ENCODE results near the gene KIT.
"Not testable (repeated sequence)": the region's sequence is repeated elsewhere in the genome, so short reads cannot be mapped to it uniquely, and the experiment has no call there.

The KIT gene

GRCh38 chr4:54635318-54635717 lies 22.4 kb upstream of the KIT start:
- TF ChIP-seq, protein P1, sequence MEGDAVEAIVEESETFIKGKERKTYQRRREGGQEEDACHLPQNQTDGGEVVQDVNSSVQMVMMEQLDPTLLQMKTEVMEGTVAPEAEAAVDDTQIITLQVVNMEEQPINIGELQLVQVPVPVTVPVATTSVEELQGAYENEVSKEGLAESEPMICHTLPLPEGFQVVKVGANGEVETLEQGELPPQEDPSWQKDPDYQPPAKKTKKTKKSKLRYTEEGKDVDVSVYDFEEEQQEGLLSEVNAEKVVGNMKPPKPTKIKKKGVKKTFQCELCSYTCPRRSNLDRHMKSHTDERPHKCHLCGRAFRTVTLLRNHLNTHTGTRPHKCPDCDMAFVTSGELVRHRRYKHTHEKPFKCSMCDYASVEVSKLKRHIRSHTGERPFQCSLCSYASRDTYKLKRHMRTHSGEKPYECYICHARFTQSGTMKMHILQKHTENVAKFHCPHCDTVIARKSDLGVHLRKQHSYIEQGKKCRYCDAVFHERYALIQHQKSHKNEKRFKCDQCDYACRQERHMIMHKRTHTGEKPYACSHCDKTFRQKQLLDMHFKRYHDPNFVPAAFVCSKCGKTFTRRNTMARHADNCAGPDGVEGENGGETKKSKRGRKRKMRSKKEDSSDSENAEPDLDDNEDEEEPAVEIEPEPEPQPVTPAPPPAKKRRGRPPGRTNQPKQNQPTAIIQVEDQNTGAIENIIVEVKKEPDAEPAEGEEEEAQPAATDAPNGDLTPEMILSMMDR (IDR thresholded peaks at IDR 0.05) = no peak
- no peak for TF ChIP-seq ZFX (IDR thresholded peaks at IDR 0.05; ENCODE audit: borderline replicate concordance)

GRCh38 chr4:54637325-54637724 lies 20.4 kb upstream of the KIT start:
- TF ChIP-seq, protein P1 (IDR thresholded peaks at IDR 0.05) = no peak
- TF ChIP-seq ZFX (IDR thresholded peaks at IDR 0.05; ENCODE audit: borderline replicate concordance) = no peak
- H3K27ac ChIP-seq = no peak overlapping the region

More at GRCh38 chr4:54635318-54635717, 22.4 kb upstream of the KIT start:
- no peak overlapping the region for H3K27ac ChIP-seq

GRCh38 chr4:54641101-54641500 lies 16.7 kb upstream of the KIT start:
- H3K27ac ChIP-seq = not testable (repeated sequence)

DNA sequence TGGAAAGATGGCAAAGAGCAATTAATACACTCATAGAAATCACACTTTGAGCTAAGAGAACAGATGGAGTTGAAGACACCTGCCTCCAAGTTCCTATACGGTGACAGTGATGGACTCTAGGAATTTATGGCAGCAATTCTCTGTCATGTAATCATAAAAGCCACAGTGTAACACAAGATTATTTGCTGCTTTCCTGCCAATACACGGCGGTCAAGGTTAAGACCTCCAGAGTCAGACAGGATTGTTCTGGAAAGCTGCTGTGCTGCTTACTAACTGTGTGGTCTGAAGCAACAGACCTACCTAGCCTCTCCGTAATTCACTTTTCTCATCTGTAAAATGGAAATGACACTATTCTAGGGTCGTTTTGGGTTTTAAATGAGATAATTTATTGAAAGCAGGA lies 14.6 kb upstream of the KIT start:
- H3K27ac ChIP-seq = no peak overlapping the region
- TF ChIP-seq, protein P1 (IDR thresholded peaks at IDR 0.05) = no peak
- no peak for TF ChIP-seq ZFX (IDR thresholded peaks at IDR 0.05; ENCODE audit: borderline replicate concordance)

DNA sequence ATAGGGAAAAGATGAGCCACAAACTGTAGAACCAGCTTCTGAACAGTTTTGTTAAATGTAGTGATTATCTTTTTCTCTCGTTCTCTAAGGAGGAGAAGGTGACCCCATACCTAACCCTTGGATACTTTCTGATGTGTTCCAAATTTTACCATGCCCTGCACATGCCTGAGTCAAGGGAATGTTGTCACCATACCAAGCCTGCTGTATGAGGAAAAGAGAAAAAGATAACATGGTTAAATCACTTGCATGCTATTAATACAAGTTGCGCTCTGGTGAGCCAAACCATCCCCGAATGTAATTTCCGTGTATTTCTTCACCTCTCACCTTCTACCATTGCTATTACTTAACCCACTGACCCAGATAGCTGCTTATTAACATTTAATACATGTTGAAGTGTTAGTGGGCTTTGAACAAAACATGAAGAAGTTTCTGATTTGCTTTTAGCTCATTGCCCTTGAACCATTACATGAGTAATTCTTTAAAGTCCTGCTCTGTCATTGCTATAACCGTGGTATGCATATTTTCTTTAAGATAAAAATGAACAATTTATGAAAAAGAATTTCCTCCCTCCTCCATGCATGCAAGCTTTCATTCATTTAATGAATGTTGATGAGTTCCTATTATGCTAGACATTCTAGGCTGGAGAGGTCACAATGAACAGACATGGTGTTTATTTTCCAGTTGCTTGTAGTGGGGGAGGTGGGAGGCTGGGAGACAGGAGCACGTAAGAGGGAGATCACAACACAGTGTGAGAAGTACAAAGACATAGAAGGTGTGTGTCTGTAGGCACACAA lies 13.6 kb upstream of the KIT start:
- no peak for TF ChIP-seq ZFX (IDR thresholded peaks at IDR 0.05; ENCODE audit: borderline replicate concordance)
- TF ChIP-seq, protein P1 (IDR thresholded peaks at IDR 0.05) = no peak
- no peak overlapping the region for H3K27ac ChIP-seq

GRCh38 chr4:54645830-54646229 lies 11.9 kb upstream of the KIT start:
- H3K27ac ChIP-seq = no peak overlapping the region
- TF ChIP-seq, protein P1 (IDR thresholded peaks at IDR 0.05) = no peak
- no peak for TF ChIP-seq ZFX (IDR thresholded peaks at IDR 0.05; ENCODE audit: borderline replicate concordance)

DNA sequence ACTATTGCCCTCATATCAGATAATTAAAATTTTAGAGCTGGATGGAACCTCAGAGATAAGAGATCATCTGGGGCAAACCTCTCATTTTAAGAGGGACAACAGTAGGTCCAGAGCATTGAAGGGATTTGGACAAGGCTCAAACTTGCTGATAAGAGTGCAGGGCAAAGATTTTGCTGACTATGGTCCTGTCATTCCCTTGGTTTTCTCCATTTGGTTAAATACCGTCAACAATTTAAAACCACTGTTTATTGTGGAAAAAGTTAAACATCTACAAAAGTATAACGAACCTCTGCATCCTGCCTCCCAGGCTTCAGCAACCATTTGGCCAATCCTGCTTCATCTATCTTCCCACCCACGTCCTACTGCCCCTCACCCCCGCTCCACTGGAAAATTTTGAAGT lies 10.7 kb upstream of the KIT start:
- no peak overlapping the region for H3K27ac ChIP-seq
- TF ChIP-seq, protein P1 (IDR thresholded peaks at IDR 0.05) = no peak
- no peak for TF ChIP-seq ZFX (IDR thresholded peaks at IDR 0.05; ENCODE audit: borderline replicate concordance)

- TF ChIP-seq, protein P1 (IDR thresholded peaks at IDR 0.05) = no peak
- no peak for TF ChIP-seq ZFX (IDR thresholded peaks at IDR 0.05; ENCODE audit: borderline replicate concordance)
- H3K27ac ChIP-seq = no peak overlapping the region
Observed at GRCh38 chr4:54651050-54651449, 6.7 kb upstream of the KIT start.

Data from 22Rv1 (cell line).